Ectodermal cell (in vitro differentiated cells): ENCODE results near the gene PSMD9.
"Not testable (repeated sequence)": the region's sequence is repeated elsewhere in the genome, so short reads cannot be mapped to it uniquely, and the experiment has no call there.

Source experiments
- H3K27ac ChIP-seq: 2 replicates; pipeline ENCODE4 v1.7.0; 2013; ENCODE audit warnings: mild to moderate bottlenecking, low read depth, low read length; ENCODE audit not compliant: insufficient read depth, poor library complexity, severe bottlenecking
- H3K27me3 ChIP-seq: 2 replicates; pipeline ENCODE4 v1.7.0; 2013; ENCODE audit warnings: mild to moderate bottlenecking, low read length; ENCODE audit not compliant: insufficient read depth, control insufficient read depth, poor library complexity, severe bottlenecking
- H3K36me3 ChIP-seq: one replicate; pipeline ENCODE4 v1.7.0; 2013; ENCODE audit warnings: low read length; ENCODE audit not compliant: control insufficient read depth, insufficient read depth
- H3K4me1 ChIP-seq: one replicate; pipeline ENCODE4 v1.7.0; 2013; ENCODE audit warnings: low read length; ENCODE audit not compliant: control insufficient read depth, insufficient read depth
- H3K4me3 ChIP-seq: 2 replicates; pipeline ENCODE4 v1.7.0; 2013; ENCODE audit warnings: low read depth, low read length, control low read depth; ENCODE audit not compliant: insufficient read depth
- H3K9me3 ChIP-seq: 2 replicates; pipeline ENCODE4 v1.7.0; 2013; ENCODE audit warnings: mild to moderate bottlenecking, low read length, moderate library complexity; ENCODE audit not compliant: control insufficient read depth
- WGBS, 2 experiments: methylation state at CpG; one replicate each; pipeline ENCODE4 v1.1.7; 2013; ENCODE audit warnings: missing lambda C conversion rate in 2 of 2; 5-methylcytosine and 5-hydroxymethylcytosine counted together

Gene PSMD9

DNA sequence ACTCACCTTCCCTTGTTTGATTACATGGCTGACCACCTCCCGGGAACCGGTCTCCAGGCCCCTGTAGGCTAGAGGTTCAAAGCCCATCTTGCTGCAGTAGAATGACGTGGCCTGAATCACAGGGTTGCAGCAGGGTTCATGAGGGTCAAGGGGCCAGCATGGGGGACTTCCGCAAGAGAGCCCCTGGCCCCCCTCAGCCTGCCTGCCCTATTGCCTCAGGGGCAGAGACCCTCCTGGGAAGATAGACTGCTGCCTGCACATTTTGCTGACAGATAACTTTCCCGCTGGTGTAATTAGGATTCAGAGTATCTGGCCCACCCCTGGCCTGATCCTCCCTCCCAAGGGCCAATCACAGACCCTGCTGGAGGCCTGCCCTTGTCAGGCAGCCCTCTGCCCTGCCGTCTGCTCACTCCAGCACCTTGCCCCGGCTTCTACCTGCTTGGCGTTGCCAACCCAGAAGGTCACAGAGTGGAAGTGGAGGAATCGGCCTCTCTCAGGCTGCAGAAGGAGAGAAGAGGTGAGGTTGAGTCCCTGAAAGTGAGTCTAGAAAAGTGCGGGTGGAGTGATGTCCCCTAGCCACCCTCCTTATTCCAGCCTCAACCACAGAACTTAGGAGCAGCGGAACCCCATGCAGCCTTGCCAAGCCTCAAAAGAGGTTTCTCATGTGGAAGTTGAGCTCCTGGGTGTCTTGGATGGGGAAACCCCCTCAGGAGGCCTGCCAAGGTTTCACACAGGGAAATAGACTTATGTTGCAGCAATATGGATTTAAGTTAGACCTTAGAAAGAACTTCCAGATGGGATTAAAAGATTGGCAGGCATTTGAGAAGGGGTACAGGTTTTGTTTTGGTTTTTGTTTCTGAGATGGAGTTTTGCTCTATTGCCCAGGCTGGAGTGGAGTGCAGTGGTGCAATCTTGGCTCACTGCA is 31.0 kb upstream of the PSMD9 start:
- no peak overlapping the region for H3K27ac ChIP-seq
- peaks cover 27% of the 10 kb centered on the region for H3K4me1 ChIP-seq
- H3K36me3 ChIP-seq = no peaks in the 10 kb centered on the region
- no peak overlapping the region for H3K4me3 ChIP-seq
- no peaks in the 10 kb centered on the region for H3K27me3 ChIP-seq
- no peaks in the 10 kb centered on the region for H3K9me3 ChIP-seq
- WGBS, 2 experiments = 79 to 81% methylated on average over 11 of the region's 11 CpGs

DNA sequence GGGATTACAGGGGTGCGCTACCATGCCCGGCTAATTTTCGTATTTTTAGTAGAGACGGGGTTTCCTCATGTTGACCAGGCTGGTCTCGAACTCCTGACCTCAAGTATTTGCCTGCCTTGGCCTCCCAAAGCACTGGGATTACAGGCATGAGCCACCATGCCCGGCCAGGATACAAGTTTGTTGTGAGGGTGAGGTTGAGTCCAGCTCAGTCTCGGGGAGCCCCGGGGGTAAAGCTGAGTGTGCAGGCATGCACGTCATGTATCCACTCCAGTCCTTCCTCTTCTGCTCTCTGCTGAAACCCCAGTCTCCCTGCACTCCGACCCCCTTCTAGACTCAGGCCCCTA is 30.3 kb upstream of the PSMD9 start:
- H3K9me3 ChIP-seq = no peaks in the 10 kb centered on the region
- H3K27ac ChIP-seq = no peak overlapping the region
- H3K36me3 ChIP-seq = no peaks in the 10 kb centered on the region
- no peak overlapping the region for H3K4me3 ChIP-seq
- 91 to 94% methylated on average over 10 of the region's 10 CpGs for WGBS, 2 experiments
- H3K4me1 ChIP-seq = peaks cover 27% of the 10 kb centered on the region
- no peaks in the 10 kb centered on the region for H3K27me3 ChIP-seq

DNA sequence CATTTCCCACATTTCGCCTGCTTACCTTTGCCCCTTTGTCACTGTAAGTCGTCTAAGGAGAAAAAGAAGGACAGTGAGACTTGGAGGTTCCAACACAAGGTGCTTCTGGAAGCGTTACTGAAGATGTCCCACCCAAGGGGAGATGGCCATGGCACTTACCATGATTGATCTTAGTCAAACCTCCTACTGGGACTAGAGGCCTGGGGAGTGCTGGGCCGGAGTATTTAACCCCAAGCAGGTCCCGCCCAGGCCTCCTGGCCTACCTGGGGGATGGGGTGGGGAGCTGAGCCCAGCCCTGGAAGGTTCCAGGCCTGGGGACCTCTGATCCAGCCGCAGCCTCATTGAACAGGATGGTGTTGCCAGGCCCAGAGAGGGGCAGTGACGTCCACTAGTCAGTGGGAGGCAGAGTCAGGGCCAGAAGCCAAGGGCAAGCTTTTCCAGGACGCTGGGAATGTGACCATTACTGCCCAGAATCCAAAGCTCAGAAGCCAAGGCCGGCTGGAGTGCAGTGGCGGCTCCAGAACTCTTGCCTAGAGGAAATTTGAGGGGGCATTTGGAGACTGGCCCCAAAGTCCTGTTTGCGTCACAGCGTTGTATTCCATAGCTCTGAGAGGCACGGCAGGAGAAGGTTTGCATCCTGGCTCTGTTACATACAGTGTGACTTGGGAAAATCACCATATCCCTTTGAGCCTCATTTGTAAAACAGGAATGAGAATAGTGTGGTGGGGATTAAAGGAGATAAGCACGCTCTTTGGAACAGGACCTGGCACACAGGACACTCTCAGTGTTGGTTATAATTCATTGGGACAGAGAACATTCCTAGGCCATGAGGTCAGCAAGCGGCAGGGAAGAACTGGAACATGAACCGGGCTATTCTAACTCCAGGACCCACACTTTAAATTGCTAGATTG is 29.7 kb upstream of the PSMD9 start, which contains the start of gene HPD:
Gene HPD (minus strand): TSS at position 198 of the 911 bp plus-strand sequence. CDS start 36 bp downstream, at position 162.
- 66 to 69% methylated on average over 16 of the region's 16 CpGs for WGBS, 2 experiments
- H3K4me1 ChIP-seq = peaks cover 27% of the 10 kb centered on the region
- H3K27me3 ChIP-seq = no peaks in the 10 kb centered on the region
- H3K9me3 ChIP-seq = no peaks in the 10 kb centered on the region
- peak within 1 kb of the TSS; percentile 60 for H3K27ac ChIP-seq
- H3K36me3 ChIP-seq = no peaks in the 10 kb centered on the region
- H3K4me3 ChIP-seq = no peak within 1 kb of the TSS

DNA sequence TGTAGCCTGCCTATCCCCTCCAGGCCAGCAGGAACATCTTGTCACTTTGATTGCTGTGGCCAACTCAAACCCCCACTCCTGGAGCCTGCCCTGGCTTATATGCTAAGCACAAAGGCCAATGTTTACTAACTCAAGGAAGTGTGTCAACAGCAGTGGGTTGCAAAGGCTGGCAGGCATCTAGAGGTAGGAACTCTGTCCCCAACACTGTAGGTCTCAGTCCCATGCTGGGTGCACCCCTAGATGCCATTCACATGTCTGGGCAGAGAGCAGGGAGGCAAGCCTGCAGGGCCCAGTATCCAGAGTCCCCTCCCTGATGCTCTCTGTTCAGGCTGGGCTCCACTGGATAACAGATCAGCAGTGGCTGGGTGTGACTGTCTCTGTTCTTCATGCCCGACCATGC is 28.3 kb upstream of the PSMD9 start:
- H3K9me3 ChIP-seq = no peaks in the 10 kb centered on the region
- peaks cover 27% of the 10 kb centered on the region for H3K4me1 ChIP-seq
- H3K27me3 ChIP-seq = no peaks in the 10 kb centered on the region
- no peak overlapping the region for H3K27ac ChIP-seq
- no peaks in the 10 kb centered on the region for H3K36me3 ChIP-seq
- H3K4me3 ChIP-seq = no peak overlapping the region
- 90 to 93% methylated on average over 1 of the region's 1 CpG for WGBS, 2 experiments

DNA sequence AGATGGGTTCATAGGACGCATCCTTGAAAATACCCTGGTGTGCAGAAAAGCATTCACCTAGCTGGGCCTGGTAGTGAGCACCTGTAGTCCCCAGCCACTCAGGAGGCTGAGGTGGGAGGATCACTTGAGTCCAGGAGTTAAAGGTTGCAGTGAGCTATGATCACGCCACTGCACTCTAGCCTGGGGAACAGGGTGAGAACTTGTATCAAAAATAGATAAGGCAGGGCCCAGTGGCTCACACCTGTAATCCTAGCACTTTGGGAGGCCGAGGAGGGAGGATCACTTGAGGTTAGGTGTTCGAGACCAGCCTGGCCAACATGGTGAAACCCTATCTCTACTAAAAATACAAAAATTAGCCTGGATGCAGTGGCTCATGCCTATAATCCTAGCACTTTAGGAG is 27.9 kb upstream of the PSMD9 start:
- H3K9me3 ChIP-seq, H3K4me3 ChIP-seq, H3K36me3 ChIP-seq, H3K27ac ChIP-seq, H3K27me3 ChIP-seq: not testable (repeated sequence)
- peaks cover 27% of the 10 kb centered on the region for H3K4me1 ChIP-seq
- 91 to 96% methylated on average over 4 of the region's 4 CpGs for WGBS, 2 experiments

DNA sequence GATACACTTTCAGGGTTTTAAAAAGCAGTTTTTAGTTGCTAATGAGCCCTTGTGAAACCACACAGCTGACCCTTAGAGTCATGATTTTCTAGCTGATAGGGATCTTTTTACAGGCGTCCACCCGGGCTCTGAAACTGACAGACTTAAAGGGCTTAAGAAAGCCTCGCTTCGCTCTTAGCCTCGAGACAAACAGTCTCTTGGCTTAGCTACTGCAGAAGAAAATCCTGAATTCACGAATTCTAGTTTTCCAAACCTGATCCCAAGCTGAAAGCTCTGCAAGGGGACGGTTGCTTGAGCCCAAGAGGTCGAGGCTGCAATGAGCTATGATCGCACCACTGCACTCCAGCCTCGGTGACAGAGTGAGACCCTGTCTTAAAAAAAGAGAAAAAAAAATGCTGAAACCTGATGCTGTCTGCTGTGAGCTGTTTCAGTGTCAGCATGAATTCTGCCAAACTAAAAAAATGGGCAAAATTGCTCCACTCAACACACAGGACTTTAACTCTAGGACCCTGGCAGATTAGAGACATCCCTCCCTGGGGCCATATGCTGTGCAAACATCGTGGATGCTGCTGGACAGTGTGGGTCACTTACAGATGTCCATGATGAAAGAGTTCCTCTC is 26.8 kb upstream of the PSMD9 start:
- H3K27me3 ChIP-seq = no peaks in the 10 kb centered on the region
- no peaks in the 10 kb centered on the region for H3K36me3 ChIP-seq
- H3K4me1 ChIP-seq = peaks cover 27% of the 10 kb centered on the region
- H3K4me3 ChIP-seq = no peak overlapping the region
- peak overlapping the region; percentile 36 for H3K27ac ChIP-seq
- 70 to 72% methylated on average over 11 of the region's 11 CpGs for WGBS, 2 experiments
- H3K9me3 ChIP-seq = no peaks in the 10 kb centered on the region

DNA sequence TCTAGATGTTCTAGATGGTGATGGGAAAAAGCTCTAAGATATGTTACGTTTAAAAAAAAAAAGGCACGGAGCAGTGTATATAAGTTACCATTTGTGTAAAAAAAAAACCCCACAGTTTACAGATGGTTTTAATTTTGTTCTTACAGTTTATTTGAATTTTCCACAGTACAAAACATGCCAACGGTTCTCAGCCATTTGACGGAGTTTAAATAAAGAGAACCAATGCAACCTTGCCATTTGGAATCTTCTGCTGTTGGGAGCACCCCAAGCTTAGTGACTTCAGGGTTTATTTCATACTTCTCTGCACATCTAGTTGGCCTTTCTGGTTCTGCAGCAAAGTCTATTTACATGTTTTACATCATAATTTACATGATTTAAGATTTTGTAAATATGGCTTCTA is 22.3 kb upstream of the PSMD9 start:
- Histone ChIP-seq H3K27ac (no peak overlapping the region), H3K36me3 (no peaks in the 10 kb centered on the region), H3K27me3 (no peaks in the 10 kb centered on the region), H3K4me1 (peaks cover 9% of the 10 kb centered on the region), H3K4me3 (no peak overlapping the region), H3K9me3 (no peaks in the 10 kb centered on the region)
- 93% methylated on average over 2 to 4 of the region's 4 CpGs for WGBS, 2 experiments

DNA sequence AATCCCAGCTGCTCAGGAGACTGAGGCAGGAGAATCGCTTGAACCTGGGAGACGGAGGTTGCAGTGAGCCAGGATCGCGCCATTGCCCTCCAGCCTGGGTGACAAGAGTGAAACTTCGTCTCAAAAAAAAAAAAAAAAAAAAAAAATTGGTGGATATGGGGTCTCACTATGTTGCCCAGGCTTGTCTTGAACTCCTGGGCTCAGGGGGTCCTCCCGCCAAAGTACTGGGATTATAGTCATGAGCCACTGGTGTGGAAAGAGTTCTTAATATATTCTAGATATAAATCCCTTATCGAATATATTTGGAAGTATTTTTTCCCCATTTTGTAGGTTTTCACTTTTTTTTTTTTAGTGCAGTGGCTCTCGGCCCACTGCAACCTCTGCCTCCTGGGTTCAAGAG is 19.4 kb upstream of the PSMD9 start:
- not testable (repeated sequence) for H3K9me3 ChIP-seq, H3K27ac ChIP-seq, H3K4me1 ChIP-seq, H3K4me3 ChIP-seq, H3K36me3 ChIP-seq, H3K27me3 ChIP-seq
- WGBS, 2 experiments = 95% methylated on average over 7 to 8 of the region's 8 CpGs

DNA sequence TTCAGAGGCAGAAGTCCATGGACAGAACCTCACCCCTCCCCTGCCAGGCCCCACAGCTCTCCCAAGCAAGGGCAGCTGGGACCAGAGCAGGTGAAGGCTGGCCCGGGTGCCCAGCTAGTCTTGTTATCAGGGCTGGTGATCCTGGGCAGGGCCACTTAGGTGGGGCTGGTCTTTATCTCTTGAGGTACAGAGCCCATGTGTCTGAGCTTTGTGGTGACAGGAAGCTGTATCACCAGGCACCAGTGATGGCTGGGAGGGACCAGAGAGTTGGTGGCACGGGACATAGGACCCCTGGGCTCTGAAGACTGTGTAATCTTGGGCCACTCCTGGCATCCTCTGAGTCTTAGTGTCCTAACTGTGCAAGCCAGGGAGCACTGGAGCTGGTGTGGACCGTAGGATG is 17.1 kb upstream of the PSMD9 start:
- Histone ChIP-seq H3K27ac (no peak overlapping the region), H3K36me3 (no peaks in the 10 kb centered on the region), H3K4me3 (no peak overlapping the region), H3K4me1 (no peaks in the 10 kb centered on the region), H3K27me3 (no peaks in the 10 kb centered on the region), H3K9me3 (no peaks in the 10 kb centered on the region)
- WGBS, 2 experiments = 87 to 92% methylated on average over 3 of the region's 3 CpGs
